ENCODE measurements around the gene DARS2. TPM values are rescaled to one million over a fixed set of nuclear protein-coding genes. Genes with fewer than 3 reads are reported as not detected.
"Not testable (repeated sequence)": the region's sequence is repeated elsewhere in the genome, so short reads cannot be mapped to it uniquely, and the experiment has no call there.

DARS2 gene
- total RNA-seq, 1 donor from 2014 or later: 14.9 TPM

DNA sequence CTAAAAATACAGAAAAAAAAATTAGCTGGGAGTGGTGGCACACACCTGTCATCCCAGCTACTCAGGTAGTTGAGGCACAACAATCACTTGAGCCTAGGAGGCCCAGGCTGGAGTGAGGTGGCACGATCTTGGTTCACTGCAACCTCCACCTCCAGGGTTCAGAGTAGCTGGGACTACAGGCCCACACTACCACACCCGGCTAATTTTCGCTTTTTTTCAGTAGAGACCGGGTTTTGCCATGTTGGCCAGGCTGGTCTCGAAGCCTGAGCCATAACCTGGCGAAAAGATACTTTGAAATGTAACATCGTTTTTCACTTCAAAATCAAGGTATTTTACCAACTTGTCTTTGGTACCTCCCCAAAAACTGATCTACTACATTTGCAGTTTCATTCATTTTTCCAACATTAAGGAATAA lies 37.3 kb downstream of the DARS2 start:
- no peak for DNase-seq (ENCODE audit: low read depth)

DNA sequence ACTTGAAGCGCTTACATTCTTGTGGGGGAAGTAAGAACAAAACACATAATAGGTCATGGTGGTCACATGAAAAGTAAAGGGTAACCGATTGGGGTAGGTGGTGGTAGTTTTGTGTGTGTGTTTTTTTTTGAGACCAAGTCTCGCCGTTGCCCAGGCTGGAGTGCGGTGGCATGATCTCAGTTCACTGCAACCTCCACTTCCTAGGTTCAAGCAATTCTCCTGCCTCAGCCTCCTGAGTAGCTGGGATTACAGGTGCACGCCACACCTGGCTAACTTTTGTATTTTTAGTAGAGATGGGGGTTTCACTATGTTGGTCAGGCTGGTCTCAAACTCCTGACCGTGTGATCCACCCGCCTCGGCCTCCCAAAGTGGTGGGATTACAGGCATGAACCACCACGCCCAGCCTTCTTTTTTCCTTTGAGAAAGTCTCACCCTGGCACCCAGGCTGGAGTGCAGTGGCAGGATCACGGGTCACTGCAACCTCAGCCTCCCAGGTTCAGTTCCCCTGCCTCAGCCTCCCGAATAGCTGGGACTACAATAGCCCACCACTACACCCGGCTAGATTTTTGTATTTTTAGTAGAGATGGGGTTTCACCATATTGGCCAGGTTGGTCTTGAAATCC lies 37.8 kb downstream of the DARS2 start:
- not testable (repeated sequence) for DNase-seq (ENCODE audit: low read depth)

DNA sequence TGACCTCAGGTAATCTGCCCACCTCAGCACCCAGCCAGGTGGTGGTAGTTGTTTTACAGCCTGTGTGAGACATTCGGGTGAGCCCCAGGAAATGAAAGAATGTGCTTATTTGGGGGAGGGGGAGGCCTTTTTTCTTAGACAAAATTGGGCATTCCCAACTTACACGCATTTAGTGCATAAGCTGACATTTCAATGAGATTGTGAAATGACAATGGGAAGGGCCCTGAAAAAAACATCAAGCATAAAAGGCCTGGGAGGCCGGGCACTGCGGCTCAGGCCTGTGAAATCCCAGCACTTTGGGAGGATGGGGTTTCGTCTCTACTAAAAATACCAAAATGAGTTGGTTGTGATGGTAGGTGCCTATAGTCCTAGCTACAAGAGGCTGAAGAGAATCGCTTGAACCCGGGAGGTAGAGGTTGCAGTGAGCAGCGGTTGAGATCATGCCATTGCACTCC lies 38.3 kb downstream of the DARS2 start:
- no peak for DNase-seq (ENCODE audit: low read depth)

DNA sequence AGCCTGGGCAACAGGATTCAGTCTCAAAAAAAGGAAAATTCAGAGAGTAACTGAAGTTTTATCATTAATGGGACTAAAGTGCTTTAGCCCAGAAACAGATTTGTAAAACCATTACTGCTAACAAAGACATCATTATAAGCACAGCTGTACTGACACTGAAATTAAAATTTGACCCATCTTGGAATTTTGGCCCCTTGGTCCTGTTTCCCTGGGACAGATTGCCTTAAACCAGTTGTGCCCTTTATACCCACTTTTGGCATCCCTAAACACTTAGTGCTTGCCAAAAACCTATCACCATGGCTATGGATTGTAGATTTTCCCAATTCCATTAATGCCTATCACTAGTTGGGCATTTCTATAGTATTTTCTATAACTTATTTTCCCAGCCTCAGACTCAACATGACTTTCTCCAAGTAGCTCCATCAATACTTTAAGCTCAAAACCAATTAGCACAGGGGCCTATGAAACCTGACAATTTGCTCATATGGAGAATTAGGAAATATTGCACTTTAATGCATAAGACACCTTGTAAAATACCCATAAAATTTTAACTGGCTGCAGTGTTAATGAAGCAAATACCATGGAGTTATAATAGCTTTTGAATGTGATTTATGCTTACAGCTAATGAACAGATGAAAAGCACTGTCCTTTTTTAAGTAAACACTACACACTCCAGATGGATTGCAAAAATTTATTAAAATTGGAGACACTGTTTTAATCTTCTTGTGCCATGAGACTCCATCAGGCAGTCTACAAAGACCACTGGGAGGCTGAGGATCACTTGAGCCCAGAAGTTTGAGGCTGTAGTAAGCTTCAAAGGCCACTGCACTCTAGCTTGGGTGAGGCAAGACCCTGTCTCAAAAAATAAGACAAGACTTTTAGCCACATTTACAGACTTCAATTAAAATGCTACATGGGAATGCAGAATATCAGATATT lies 39.0 kb downstream of the DARS2 start:
- DNase-seq (ENCODE audit: low read depth): no peak

DNA sequence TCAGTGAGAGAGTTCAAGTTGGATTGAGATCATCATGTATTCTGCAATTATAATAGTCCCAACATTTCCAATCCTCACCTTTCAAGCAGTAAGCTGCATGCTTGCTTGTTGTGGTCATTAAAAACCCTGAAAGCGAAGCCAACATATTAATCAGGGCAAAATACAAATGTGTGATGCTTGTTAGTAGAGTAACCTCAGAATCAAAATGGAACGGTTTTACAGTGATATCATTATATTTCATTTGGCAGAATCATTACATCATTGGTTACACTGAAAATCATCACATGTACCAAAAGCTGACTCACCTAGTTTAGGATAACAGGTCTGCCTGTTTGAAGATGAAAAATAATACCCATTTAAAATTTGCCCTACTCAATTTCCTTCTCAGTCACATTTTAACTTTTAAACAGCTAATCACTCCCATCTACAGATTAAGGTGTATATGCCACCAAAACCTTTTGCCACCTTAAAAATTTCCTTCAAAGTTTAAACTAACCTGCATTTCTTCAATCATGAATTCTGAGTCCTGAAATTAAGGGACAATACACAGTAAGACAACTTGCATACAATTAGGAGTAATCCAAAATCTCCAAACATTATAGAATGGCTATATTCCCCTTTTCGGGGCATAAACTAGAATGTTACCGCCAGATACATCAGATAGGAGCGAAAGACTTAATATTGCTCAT lies 39.9 kb downstream of the DARS2 start:
- DNase-seq (ENCODE audit: low read depth): no peak

DNA sequence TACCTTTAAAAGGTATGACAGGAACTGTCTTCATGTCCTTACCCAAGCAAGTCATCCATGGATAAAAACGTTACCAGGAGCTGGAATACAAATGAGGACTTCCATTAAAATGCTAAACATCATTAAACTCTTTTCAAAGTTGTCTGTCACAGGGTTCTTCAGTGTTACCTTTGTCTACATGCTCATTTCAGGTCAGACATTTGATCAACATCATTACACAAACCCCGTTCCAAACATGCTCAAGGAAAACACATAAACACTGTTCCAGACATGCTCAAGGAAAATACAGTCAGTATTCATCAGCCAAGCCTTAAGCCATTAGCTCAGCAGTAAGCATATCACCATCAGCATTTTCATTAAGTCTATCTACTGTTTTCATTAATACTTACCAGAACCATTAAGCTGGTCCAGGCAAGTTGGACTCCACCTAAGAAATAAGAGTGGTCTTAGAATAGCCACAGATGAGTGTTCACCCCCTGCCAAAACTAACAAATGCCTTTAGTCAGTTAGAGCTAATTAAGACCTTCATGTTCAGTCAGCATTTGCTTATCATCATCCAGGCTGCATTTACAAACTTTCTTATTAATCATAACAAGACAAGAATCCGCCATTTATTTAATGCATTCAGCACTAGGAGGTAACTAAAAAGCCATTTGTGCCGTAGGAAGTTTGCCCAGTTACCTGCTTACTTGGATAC lies 41.1 kb downstream of the DARS2 start:
- no peak for DNase-seq (ENCODE audit: low read depth)

DNA sequence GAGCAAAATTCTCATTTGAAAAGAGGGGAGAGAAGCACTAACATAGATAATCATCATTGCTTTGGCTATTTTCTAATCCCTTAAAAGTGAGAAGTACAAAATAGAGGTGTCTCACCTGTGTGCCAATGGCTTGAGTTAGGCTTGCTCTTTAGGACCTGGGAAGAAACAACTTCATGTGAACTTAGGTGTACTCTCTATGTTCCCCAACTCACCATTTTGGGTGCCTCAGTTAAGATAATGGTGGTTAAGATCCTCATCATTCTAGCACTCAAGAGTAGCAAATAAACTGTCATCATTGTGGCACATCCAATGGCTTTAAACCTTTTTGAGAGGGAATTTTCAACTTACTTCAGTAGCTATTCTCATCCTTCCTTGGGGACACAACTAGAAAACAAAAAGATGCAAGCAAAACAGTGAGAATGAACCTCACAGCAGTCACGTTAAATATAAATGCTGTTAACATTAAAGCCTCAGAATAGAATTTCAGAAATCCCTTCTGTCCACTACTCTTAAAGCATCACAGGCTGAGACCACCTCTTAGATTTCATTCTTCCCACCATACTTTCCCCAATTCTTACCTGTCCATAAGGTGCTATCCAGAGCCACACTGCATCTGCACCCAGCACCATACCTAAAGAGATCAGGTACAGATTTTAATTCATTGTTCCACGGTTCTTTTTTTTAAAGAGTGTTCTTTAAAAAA lies 42.1 kb downstream of the DARS2 start:
- no peak for DNase-seq (ENCODE audit: low read depth)

DNA sequence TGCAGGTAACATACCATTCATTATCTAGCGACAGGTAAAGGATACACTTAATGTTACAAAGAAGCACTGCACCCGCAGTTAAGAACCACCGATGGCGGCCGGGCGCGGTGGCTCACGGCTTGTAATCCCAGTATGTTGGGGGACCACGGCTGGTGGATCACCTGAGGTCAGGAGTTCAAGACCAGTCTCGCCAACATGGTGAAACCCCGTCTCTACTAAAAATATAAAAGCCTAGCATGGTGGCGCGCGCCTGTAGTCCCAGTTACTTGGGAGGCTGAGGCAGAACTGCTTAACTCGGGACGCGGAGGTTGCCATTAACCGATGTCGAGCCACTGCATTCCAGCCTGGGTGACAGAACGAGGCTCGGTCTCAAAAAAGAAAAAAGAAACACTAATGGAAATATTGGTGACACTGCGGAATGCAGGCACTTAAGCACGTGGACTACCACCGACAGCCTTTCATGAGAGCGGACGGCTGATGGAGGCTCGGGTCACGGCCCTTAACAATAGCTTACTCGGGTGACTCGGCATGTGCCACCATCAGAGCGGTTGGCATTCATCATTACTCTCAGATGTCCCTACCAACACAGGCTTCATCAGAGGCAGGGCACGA lies 42.8 kb downstream of the DARS2 start:
- no peak for DNase-seq (ENCODE audit: low read depth)

DNA sequence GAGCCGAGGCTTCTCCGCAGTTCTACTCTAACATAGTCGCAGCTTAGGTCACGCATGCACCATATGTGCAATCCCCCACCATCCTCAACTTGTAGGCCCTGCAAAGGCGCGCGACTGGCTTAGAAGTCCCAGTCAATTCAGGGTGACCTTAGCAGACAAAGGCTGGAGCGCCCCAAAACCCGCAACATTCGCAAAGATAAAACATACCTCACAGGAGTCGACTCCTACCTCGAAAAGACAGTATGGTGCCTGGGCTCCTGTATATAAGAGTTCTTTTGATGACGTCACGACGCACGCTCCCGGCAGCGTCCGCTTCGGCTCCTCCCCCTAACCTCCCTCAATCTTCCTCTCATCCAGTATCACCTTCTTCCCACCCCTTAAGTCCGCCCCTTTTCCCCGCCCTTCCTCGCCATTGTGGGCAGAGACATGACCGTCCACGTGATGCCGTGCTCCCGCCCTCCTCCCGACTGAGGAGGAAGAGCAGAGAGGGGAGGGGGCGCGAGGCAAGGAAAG lies 43.3 kb downstream of the DARS2 start, which contains the start of gene GAS5:
GAS5 (minus strand) TSS at position 237 of the 513 bp plus-strand sequence.
- DNase-seq (ENCODE audit: low read depth): peak; percentile 100

DNA sequence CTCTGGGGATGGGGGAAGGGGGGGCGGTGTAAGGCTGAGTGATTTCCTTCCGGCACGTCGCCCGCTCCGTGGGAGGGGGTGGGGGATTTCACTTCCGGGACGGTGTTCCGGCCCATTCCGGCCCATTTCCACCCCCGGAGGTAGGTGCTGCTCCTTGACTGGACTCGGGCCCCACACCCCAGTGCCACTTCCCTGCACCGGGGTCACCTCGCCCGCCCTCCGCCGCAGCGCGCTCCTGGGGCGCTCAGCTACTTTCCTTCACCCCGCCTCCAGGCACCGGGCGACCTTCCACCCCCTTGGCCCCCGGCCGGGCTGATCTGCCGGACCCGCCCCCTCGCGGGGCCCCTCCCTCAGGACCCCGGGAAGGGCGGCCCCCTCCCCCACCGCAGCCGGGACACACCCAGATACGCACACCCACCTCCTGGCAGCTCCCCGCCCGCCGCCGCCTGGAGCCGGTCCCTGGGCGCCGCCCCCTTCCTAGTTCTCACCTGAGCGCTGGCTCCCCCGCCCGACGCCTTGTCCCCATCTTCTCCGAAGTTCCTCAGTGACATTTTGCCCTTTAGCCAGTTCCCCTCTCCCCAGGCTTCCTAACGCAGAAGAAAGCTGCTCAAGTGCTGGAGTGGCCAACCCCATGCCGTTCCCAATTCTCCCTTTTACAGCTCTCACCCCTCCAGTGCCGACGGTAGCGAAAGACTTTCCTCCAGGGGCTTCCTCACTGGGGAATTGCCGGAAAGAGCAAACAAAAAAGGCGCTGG lies 44.0 kb downstream of the DARS2 start, which contains the start of gene ZBTB37:
ZBTB37 (plus strand) TSS at position 115 of the 755 bp plus-strand sequence. CDS start 1,846 bp downstream, outside the sequence.
- DNase-seq (ENCODE audit: low read depth): no peak

DNA sequence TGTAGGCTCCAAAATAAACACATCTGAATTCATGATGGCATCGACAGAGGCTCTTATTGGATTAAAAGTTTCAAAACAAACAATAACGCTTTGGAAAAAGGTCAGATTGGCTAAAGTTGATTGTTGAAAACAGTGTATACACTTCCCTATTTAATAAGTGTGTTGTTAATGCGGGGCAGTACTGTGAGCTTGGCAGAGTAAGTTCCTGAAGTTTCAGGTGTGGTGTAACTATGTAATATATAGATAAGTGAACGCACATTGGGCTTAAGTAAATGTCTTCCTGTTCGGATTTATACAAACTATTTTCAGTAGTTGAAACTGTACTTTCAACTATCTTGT lies 44.5 kb downstream of the DARS2 start:
- DNase-seq (ENCODE audit: low read depth): no peak

DNA sequence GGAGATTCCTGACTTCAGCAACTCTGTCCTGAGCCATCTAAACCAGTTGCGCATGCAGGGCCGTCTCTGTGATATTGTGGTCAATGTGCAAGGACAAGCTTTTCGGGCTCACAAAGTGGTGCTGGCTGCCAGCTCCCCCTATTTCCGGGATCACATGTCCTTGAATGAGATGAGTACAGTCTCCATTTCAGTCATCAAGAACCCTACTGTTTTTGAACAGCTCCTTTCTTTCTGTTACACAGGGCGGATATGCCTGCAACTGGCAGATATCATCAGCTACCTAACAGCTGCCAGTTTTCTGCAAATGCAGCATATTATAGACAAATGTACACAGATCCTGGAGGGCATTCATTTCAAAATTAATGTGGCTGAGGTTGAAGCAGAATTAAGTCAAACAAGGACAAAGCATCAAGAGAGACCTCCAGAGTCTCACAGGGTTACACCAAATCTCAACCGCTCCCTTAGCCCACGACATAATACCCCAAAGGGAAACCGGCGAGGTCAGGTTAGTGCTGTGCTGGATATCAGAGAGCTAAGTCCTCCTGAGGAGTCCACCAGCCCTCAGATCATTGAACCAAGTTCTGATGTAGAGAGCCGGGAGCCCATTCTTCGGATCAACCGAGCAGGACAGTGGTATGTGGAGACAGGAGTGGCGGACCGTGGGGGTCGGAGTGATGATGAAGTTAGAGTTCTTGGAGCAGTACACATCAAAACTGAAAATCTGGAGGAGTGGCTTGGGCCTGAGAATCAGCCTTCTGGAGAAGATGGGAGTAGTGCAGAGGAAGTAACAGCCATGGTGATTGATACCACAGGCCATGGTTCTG lies 46.0 kb downstream of the DARS2 start:
- DNase-seq (ENCODE audit: low read depth): no peak

DNA sequence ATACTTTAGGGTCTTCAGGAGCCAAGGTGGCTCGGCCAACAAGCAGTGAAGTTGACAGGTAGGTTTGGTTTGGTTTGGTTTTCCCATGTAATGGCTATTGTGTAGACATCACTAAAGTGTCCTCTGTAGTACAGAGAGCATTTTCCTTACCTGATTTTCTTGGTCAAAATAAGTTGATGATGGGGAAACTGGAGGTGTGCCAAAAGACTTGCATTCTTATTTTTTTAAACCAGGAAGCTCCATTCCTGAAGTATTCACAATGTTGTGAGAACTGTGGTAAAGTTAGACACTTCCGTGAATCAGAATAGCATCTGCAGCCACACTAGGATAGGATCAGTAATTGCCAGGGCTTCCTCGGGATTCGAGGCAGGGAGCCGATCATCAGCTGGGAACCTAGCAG lies 46.6 kb downstream of the DARS2 start:
- no peak for DNase-seq (ENCODE audit: low read depth)

DNA sequence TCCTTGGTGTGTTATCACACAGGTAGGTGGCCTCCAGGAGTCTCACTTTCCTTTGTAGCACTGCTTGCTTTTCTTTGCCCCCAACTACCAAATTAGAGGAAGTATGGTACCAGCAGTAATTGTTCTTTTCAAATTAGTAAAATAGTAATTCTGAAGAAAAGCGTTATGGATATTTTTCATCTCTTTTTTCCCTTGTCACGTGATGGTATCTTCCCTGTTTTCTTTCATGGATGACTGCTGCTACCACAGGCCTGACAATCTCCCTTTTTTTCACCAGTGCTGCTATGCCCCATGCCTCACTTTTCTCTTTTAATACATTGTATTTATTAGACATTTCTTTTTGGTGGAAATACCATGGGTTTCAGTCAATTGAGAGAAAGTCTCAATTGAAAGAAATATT lies 47.0 kb downstream of the DARS2 start:
- no peak for DNase-seq (ENCODE audit: low read depth)

DNA sequence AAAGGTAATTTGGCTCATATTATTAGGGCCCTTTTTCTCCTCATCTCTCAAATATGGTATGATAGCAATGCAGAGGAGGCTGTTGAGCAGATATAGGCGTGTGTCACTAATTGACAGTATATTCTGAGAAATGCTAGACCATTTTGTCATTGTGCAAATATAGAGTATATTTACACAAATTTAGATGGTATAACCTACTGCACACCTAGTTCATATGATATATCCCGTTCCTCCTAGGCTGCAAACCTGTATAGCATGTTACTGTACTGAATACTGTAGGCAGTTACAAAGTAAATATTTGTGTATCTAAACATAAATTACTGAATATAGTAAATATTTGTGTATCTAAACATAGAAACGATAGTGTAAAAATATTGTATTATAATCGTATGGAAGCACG lies 52.3 kb downstream of the DARS2 start:
- no peak for DNase-seq (ENCODE audit: low read depth)

DNA sequence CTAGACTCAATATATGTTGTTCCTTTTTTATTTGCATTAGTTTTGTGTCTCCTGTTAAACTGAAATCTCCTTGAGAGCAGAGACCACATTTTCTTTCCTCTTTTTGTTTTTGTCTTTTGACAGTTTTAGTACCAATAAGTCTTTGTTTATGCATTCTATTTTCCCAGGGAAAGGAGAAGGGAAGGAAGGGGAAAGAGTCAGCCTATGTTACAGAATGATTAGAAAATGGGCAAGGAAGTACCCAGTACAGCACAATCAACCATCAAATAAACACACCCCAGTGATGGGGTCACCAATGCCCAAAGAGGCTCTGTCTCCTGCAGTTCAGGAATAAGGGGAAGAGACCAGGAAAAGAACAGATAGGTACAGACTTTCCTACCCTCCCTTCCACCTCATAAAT lies 53.8 kb downstream of the DARS2 start:
- DNase-seq (ENCODE audit: low read depth): no peak

DNA sequence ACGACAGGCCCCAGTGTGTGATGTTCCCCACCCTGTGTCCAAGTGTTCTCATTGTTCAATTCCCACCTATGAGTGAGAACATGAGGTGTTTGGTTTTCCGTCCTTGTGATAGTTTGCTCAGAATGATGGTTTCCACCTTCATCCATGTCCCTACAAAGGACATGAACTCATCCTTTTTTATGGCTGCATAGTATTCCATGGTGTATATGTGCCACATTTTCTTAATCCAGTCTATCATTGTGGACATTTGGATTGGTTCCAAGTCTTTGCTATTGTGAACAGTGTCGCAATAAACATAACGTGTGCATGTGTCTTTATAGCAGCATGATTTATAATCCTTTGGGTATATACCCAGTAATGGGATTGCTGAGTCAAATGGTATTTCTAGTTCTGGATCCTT lies 56.6 kb downstream of the DARS2 start:
- DNase-seq (ENCODE audit: low read depth): not testable (repeated sequence)

DNA sequence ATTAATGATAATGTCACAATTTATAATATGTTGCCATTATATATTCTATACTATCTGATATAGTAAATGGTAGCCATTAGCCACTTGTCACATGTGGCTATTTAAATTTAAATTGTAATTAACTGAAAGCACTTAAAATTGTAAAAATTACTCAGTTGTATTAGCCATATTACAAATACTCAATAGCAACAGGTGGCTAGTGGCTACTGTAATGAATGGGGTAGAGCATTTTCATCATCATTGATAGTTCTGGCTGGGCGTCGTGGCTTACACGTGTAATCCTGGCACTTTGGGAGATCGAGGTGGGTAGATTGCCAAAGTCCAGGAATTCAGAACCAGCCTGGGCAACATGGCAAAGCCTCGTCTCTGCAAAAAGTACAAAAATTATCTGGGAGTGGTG lies 60.2 kb downstream of the DARS2 start:
- no peak for DNase-seq (ENCODE audit: low read depth)
